Activated CD4-positive, alpha-beta T cell treated with anti-CD3 and anti-CD28 coated beads for 1 hour (primary cell): Measurements from ENCODE around the gene INTS12.
"Not testable (repeated sequence)": the region's sequence is repeated elsewhere in the genome, so short reads cannot be mapped to it uniquely, and the experiment has no call there.

Experiments
- DNase-seq: peaks from one replicate; pipeline ENCODE4 v3.0.0-alpha.2; 2020

The INTS12 gene

GRCh38 chr4:105708181-105709080 is at the start of gene INTS12, which contains the start of gene GSTCD:
Gene INTS12 (minus strand): TSS chr4:105708689. CDS start chr4:105700005, 8,684 bp downstream.
Gene GSTCD (plus strand): TSS chr4:105708784. CDS start chr4:105717614, 8,830 bp downstream.
- peak; percentile 79 for DNase-seq

- no peak for DNase-seq
These were observed 46.9 kb upstream of the INTS12 start for GRCh38 chr4:105755375-105755774.

DNA sequence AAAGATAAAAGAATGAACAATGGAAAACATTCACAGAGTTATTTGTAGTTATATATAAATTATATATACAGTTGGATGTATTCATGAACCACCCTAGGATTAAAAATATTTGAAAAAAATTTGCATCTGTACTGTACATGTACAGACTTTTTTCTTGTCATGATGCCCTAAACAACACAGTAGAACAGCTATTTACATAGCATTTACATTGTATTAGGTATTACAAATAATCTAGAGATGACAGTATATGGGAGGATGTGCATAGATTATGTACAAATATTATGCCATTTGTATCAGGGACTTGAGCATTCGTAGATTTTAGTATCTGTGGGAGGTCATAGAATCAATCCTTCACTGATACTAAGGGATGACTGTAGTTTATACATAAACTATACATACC is 44.9 kb upstream of the INTS12 start:
- no peak for DNase-seq

GRCh38 chr4:105751718-105752299 is 43.3 kb upstream of the INTS12 start:
- no peak for DNase-seq

DNA sequence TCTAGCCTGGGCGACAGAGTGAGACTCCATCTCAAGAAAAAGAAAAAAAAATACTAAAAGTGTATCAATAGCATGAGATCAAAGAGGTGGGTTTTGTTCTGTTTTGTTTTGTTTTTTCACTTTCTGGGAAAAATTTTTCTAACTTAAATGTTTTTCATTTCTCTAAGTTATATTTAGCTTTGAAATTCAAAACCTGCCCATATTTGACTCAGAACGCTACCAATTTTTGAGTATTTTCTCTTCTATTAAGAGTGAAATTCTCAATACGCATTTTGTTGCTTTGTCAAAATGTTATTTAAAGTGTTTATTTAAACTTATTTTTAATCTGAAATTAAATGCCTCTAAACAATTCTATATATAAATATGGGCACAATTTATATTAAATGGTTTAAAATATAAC is 39.7 kb upstream of the INTS12 start:
- DNase-seq = no peak

DNA sequence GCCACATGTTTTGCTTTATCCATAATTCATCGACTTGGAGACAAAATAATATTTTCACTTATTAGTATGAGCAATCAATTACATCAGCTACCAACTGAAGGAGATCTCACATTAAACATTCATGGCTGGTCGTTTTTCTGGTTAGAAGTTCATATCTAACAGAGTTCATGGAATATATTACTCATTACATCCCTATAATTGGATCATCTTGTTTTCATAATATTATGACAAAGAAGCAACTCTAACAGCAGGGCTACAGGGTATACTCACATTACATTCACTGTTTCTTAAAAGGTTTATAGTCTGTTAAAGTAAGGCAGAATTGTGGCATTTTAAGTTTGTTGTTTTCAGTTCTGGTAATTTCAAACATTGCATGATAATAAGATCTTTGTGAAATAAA is 33.1 kb upstream of the INTS12 start:
- DNase-seq = no peak

GRCh38 chr4:105735217-105735616 is 26.7 kb upstream of the INTS12 start:
- not testable (repeated sequence) for DNase-seq

GRCh38 chr4:105729895-105730294 is 21.4 kb upstream of the INTS12 start:
- DNase-seq = not testable (repeated sequence)

GRCh38 chr4:105725623-105726022 is 17.1 kb upstream of the INTS12 start:
- no peak for DNase-seq

DNA sequence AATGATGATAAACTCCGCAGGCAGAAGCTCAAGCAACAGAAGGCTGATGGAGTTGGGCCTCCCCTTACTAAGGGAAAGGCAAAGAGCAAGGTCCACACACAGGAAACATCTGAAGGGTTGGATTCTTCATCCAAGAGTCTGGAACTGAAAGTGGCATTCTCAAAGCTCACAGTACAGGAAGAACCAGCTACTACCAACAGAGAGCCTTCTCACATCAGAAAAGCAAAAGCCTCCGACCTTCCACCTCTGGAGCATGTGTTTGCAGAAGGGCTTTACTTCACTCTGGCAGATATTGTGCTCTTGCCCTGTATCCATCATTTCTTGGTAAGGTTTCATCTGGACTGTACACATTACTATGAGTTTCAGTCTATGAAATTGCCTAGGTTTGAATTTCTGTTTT is 10.7 kb upstream of the INTS12 start:
- no peak for DNase-seq

- no peak for DNase-seq
These were observed 7.3 kb upstream of the INTS12 start for GRCh38 chr4:105715692-105716278.

DNA sequence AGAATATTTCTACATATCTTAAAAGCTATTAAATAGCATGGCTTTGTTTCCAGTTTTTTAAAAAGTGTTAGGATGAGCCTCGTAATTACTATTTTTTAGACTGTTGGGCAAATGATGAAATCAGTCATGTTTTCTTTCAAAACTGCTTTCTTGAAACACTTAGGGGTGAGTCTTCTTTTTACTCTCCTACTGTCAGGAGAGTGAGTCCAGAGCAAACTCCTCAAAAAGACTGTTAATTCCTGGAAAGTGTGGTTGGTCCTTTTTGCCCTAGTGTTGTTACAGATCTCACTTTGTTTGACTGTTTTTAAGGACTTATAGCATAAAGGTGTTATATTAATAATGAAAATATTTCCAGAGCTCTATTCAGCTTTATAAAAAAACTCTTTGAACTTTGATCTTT is 6.4 kb upstream of the INTS12 start:
- no peak for DNase-seq

GRCh38 chr4:105714071-105714521 is 5.6 kb upstream of the INTS12 start:
- DNase-seq = no peak

GRCh38 chr4:105712766-105713165 is 4.3 kb upstream of the INTS12 start:
- DNase-seq = no peak

GRCh38 chr4:105710678-105711077 is 2.2 kb upstream of the INTS12 start:
- no peak for DNase-seq

DNA sequence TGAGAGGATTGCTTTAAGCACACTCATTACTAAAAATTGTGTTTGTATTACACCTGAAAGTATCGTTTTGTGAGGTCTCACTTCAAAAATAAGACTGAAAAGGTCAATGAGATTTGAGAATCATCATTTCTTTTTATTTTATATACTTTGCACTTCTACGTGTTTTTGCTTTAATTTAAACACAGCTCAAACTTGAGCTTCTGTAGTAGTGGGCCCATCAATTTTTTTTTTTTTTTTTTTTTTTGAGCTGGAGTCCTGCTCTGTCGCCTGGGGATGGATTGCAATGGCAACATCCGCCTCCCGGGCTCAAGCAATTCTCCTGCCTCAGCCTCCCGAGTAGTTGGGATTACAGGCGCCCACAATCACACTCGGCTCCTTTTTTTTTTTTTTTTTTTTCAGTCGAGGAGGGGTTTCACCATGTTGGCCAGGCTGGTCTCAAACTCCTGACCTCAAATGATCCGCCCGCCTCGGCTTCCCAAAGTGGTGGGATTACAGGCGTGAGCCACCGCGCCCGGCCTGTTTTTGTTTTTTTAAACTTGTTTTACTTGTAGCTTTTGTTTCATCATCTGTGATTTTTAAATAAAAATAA is 1.6 kb upstream of the INTS12 start:
- no peak for DNase-seq

GRCh38 chr4:105709081-105709450 is 577 bp upstream of the INTS12 start:
- no peak for DNase-seq

- no peak for DNase-seq
These were observed 708 bp downstream of the INTS12 start for GRCh38 chr4:105707782-105708180.

DNA sequence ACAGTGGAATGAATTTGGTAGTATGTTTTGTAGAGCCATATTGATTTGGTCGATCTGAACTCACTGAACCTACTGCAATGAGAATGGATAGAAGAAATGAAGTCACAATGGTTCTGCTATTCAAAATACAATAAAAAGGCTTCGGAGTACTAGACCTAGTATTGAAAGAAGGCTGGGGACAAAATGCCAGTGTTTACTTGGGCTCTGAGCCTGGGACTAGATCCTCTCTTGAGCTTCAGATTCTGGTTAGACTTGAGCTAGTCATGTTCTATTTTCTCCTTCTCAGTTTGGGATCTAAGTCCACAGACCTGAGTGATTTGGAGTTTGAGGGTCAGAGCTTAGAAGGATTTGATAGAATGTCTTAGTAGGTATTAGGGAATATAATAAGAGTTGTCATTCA is 9.9 kb downstream of the INTS12 start:
- no peak for DNase-seq

- DNase-seq = not testable (repeated sequence)
These were observed 12.7 kb downstream of the INTS12 start for GRCh38 chr4:105695832-105696231.

- not testable (repeated sequence) for DNase-seq
These were observed 13.7 kb downstream of the INTS12 start for GRCh38 chr4:105694812-105695211.

DNA sequence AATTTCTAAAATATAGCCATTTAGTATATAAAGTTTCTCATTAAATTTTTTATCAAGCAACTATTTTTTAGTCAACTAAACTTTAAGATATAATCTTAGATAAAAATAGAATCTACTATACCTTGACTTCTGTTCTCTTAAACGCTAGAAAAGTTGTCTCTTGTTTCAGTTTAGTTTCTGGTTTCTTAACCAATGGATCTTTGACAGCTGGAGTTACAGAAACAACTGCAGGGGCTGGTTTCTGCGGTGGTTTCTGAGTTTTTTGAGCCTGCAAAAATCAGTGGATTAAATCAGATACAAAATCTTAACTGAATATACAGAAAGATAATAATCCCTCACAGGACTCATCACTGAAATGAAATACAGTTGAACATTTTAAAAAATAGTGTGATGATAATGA is 21.9 kb downstream of the INTS12 start:
- no peak for DNase-seq

DNA sequence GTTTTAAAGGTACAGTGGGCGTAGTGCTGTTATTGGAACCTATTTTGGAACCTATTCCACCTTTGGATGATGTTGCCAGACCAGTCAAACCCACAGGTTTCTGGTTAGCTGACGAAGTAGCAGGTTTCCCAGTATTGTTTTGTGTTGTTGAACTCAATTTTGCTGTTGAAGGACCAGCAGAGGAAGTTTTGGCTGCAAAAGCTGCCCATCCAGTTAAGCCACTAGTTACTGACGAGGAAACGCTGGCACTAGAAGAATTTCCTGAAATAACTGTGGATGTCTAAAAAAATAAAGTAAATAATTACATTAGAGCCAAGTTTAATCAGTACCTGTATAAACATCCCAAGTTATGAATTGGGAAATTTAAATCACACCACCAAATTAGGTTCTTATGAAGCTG is 25.5 kb downstream of the INTS12 start:
- no peak for DNase-seq

DNA sequence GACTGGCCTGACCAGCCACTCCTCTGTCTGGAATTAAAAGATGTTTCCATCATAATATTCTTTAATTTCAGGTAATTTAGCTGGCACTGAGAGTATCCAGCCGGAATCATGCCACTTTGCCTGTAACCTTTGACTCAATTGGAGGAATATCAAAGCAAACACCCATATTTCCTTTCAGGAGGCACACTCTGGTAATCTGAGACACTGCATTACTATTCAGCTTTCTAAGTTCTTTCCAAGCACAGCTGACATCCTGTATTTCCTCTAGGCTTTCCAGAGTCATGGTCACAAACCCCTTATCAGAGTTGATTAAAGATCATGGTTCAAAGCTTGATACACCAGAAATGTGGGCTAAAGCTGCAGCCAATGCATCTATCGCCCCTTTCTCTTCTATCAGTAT is 29.3 kb downstream of the INTS12 start:
- DNase-seq = no peak
